ENCODE data around the gene CDC25B. TPM values are rescaled to one million over a fixed set of nuclear protein-coding genes. Genes with fewer than 3 reads are reported as not detected.

The CDC25B gene
- total and polyA plus RNA-seq, 4 donors: 4.4 to 12.9 (median 9.2) TPM

DNA sequence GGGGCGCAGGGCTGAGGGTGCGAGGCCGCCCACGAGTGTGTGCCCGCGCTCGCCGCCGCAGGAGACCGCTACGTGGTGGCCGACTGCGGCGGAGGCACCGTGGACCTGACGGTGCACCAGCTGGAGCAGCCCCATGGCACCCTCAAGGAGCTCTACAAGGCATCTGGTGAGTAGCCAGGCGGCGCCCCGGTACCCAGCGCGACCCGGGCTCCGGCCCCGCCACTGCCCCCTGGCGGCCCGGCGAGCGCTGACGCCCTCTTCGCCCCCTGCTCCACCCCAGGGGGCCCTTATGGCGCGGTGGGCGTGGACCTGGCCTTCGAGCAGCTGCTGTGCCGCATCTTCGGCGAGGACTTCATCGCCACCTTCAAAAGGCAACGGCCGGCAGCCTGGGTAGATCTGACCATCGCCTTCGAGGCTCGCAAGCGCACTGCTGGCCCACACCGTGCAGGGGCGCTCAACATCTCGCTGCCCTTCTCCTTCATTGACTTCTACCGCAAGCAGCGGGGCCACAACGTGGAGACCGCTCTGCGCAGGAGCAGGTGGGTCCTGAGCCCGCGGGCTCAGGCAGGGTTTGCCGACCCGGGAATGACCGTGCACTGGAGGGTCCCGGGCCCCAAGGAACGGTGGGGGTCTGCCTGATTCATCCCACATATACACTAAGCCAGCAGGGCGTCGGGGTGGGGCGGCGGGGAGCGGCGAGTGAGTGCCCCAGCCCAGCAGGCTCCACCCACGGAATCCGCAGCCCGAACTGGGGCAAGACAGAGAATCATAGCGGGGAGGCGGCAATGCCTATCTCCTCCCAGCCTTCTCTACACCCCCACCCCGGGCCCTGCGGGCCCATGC is 46.2 kb upstream of the CDC25B start:
- no peaks in the 10 kb centered on the region for H3K27me3 ChIP-seq (ENCODE audit: control insufficient read depth in 4 of 4, insufficient read depth in 4 of 4, low read length in 3 of 4)
- peaks cover 3 to 25% (median 15%) of the 10 kb centered on the region in 4 donors for H3K4me1 ChIP-seq (ENCODE audit: control insufficient read depth in 4 of 4, insufficient read depth in 4 of 4, low read length in 3 of 4)
- 33% methylated on average over 72 of the region's 72 CpGs for WGBS
- no peaks in the 10 kb centered on the region for H3K9me3 ChIP-seq (ENCODE audit: control insufficient read depth in 4 of 4, low read length in 3 of 4)
- peak; percentile 53 for DNase-seq (ENCODE audit: low spot score)
- H3K4me3 ChIP-seq (ENCODE audit: low read depth in 1 of 3, low read length in 3 of 3): no peak overlapping the region
- H3K27ac ChIP-seq (ENCODE audit: low read depth in 1 of 2, low read length in 2 of 2): no peak overlapping the region
- TF ChIP-seq, protein P1, sequence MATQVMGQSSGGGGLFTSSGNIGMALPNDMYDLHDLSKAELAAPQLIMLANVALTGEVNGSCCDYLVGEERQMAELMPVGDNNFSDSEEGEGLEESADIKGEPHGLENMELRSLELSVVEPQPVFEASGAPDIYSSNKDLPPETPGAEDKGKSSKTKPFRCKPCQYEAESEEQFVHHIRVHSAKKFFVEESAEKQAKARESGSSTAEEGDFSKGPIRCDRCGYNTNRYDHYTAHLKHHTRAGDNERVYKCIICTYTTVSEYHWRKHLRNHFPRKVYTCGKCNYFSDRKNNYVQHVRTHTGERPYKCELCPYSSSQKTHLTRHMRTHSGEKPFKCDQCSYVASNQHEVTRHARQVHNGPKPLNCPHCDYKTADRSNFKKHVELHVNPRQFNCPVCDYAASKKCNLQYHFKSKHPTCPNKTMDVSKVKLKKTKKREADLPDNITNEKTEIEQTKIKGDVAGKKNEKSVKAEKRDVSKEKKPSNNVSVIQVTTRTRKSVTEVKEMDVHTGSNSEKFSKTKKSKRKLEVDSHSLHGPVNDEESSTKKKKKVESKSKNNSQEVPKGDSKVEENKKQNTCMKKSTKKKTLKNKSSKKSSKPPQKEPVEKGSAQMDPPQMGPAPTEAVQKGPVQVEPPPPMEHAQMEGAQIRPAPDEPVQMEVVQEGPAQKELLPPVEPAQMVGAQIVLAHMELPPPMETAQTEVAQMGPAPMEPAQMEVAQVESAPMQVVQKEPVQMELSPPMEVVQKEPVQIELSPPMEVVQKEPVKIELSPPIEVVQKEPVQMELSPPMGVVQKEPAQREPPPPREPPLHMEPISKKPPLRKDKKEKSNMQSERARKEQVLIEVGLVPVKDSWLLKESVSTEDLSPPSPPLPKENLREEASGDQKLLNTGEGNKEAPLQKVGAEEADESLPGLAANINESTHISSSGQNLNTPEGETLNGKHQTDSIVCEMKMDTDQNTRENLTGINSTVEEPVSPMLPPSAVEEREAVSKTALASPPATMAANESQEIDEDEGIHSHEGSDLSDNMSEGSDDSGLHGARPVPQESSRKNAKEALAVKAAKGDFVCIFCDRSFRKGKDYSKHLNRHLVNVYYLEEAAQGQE (IDR thresholded peaks at IDR 0.05): no peak
- TF ChIP-seq RAD21 (IDR thresholded peaks at IDR 0.05) (peak in 1 of 2 donors; percentile 50), RXRA (IDR thresholded peaks at IDR 0.05) (no peak), GABPA (IDR thresholded peaks at IDR 0.05 in 1 of 2, conservative IDR thresholded peaks at IDR 0.05 in 1 of 2) (no peak)
- TF ChIP-seq, protein P2, sequence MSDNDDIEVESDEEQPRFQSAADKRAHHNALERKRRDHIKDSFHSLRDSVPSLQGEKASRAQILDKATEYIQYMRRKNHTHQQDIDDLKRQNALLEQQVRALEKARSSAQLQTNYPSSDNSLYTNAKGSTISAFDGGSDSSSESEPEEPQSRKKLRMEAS (IDR thresholded peaks at IDR 0.05): no peak
- TF ChIP-seq, protein P3, sequence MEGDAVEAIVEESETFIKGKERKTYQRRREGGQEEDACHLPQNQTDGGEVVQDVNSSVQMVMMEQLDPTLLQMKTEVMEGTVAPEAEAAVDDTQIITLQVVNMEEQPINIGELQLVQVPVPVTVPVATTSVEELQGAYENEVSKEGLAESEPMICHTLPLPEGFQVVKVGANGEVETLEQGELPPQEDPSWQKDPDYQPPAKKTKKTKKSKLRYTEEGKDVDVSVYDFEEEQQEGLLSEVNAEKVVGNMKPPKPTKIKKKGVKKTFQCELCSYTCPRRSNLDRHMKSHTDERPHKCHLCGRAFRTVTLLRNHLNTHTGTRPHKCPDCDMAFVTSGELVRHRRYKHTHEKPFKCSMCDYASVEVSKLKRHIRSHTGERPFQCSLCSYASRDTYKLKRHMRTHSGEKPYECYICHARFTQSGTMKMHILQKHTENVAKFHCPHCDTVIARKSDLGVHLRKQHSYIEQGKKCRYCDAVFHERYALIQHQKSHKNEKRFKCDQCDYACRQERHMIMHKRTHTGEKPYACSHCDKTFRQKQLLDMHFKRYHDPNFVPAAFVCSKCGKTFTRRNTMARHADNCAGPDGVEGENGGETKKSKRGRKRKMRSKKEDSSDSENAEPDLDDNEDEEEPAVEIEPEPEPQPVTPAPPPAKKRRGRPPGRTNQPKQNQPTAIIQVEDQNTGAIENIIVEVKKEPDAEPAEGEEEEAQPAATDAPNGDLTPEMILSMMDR (IDR thresholded peaks at IDR 0.05; ENCODE audit: low read depth, low read length, missing input control): peak; percentile 42
- no peaks in the 10 kb centered on the region for H3K36me3 ChIP-seq (ENCODE audit: control insufficient read depth in 4 of 4, insufficient read depth in 3 of 4, low read depth in 1 of 4, low read length in 3 of 4)
- no peak overlapping the region for H3K9ac ChIP-seq (ENCODE audit: low read depth in 1 of 2, low read length in 2 of 2)

DNA sequence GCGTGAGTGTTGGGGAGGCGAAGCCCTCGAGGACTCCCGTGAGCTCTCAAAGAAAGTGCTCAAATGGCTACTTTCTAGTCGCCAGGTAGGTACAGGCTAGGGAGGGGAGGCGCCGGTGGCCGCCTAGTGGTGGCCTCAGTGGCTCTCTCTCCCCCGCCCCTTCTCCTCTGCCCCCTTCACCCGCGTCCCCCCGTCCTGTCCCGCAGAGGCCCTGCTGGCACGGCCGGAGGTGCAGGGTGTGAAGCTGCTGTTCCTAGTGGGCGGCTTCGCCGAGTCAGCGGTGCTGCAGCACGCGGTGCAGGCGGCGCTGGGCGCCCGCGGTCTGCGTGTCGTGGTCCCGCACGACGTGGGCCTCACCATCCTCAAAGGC is 44.8 kb upstream of the CDC25B start:
- WGBS: 53% methylated on average over 31 of the region's 31 CpGs
- Histone ChIP-seq H3K4me1 (ENCODE audit: control insufficient read depth in 4 of 4, insufficient read depth in 4 of 4, low read length in 3 of 4) (peaks cover 1 to 25% (median 15%) of the 10 kb centered on the region in 4 donors), H3K4me3 (ENCODE audit: low read depth in 1 of 3, low read length in 3 of 3) (peak overlapping the region in 1 of 3 donors; percentile 42), H3K9me3 (ENCODE audit: control insufficient read depth in 4 of 4, low read length in 3 of 4) (no peaks in the 10 kb centered on the region), H3K27me3 (ENCODE audit: control insufficient read depth in 4 of 4, insufficient read depth in 4 of 4, low read length in 3 of 4) (no peaks in the 10 kb centered on the region), H3K36me3 (ENCODE audit: control insufficient read depth in 4 of 4, insufficient read depth in 3 of 4, low read depth in 1 of 4, low read length in 3 of 4) (no peaks in the 10 kb centered on the region), H3K27ac (ENCODE audit: low read depth in 1 of 2, low read length in 2 of 2) (no peak overlapping the region), H3K9ac (ENCODE audit: low read depth in 1 of 2, low read length in 2 of 2) (no peak overlapping the region)
- no peak for DNase-seq (ENCODE audit: low spot score)
- TF ChIP-seq EGR1 (IDR thresholded peaks at IDR 0.05; ENCODE audit: low read depth in 2 of 2) (no peak), HNF4G (IDR thresholded peaks at IDR 0.05) (no peak), NR2F2 (IDR thresholded peaks at IDR 0.05) (no peak), RXRA (IDR thresholded peaks at IDR 0.05) (no peak), FOXA1 (IDR thresholded peaks at IDR 0.05) (no peak)
- TF ChIP-seq, protein P3 (IDR thresholded peaks at IDR 0.05; ENCODE audit: low read depth, low read length, missing input control): no peak
- TF ChIP-seq, protein P4, sequence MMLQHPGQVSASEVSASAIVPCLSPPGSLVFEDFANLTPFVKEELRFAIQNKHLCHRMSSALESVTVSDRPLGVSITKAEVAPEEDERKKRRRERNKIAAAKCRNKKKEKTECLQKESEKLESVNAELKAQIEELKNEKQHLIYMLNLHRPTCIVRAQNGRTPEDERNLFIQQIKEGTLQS (IDR thresholded peaks at IDR 0.05): no peak
